PFSK-1 (cell line): ENCODE results near the gene ISLR2.

Experiments
- FOXP2 ChIP-seq: optimal IDR thresholded peaks from 2 replicates; pipeline ENCODE3; 2011; ENCODE audit warnings: borderline replicate concordance, control low read depth, inconsistent platforms; ENCODE audit not compliant: insufficient read depth; ENCODE audit errors: extremely low read length, extremely low read depth
- POLR2AphosphoS5 ChIP-seq: IDR thresholded peaks from 2 replicates; pipeline ENCODE4 v1.6.1; 2012; ENCODE audit warnings: low read depth, mild to moderate bottlenecking, control low read depth, low read length, moderate library complexity
- REST ChIP-seq, 2 experiments: IDR thresholded peaks; 2 replicates each; pipeline versions ENCODE4 v1.6.1 to v1.8.0; 2011 to 2012; ENCODE audit warnings: low read depth in 2 of 2, low read length in 2 of 2, control low read depth in 1 of 2, inconsistent platforms in 1 of 2, mild to moderate bottlenecking in 1 of 2, moderate library complexity in 1 of 2; ENCODE audit not compliant: insufficient read depth in 1 of 2
- SIN3A ChIP-seq: IDR thresholded peaks from 2 replicates; pipeline ENCODE4 v1.6.1; 2012; ENCODE audit warnings: mild to moderate bottlenecking, low read length, moderate library complexity, borderline replicate concordance; ENCODE audit not compliant: insufficient read depth
- TAF1 ChIP-seq: IDR thresholded peaks from 2 replicates; pipeline ENCODE4 v1.6.1; 2012; ENCODE audit warnings: low read length, control low read depth, borderline replicate concordance; ENCODE audit not compliant: insufficient read depth

ISLR2 gene

GRCh38 chr15:74175271-74176191 is 45.1 kb downstream of the ISLR2 start:
- TF ChIP-seq TAF1 (no peak), POLR2AphosphoS5 (no peak), SIN3A (no peak), FOXP2 (no peak), REST (IDR thresholded peaks at IDR 0.05; ENCODE audit: insufficient read depth in 1 of 2, low read depth in 2 of 2, low read length in 2 of 2) (no peak)

- no peak for TF ChIP-seq REST (IDR thresholded peaks at IDR 0.05; ENCODE audit: insufficient read depth in 1 of 2, low read depth in 2 of 2, low read length in 2 of 2)
- no peak for TF ChIP-seq POLR2AphosphoS5
- no peak for TF ChIP-seq FOXP2
- TF ChIP-seq SIN3A = no peak
- TF ChIP-seq TAF1 = no peak
Measured at GRCh38 chr15:74176262-74177214, 46.2 kb downstream of the ISLR2 start.

- no peak for TF ChIP-seq FOXP2
- TF ChIP-seq TAF1 = no peak
- TF ChIP-seq POLR2AphosphoS5 = no peak
- TF ChIP-seq SIN3A = no peak
- TF ChIP-seq REST (IDR thresholded peaks at IDR 0.05; ENCODE audit: insufficient read depth in 1 of 2, low read depth in 2 of 2, low read length in 2 of 2) = no peak
Measured at GRCh38 chr15:74178326-74179100, 48.1 kb downstream of the ISLR2 start.

- TF ChIP-seq SIN3A = no peak
- no peak for TF ChIP-seq POLR2AphosphoS5
- TF ChIP-seq TAF1 = no peak
- 0 out of 4 replicates have a peak, but pooled peaks of 1 of the 2 experiments have one; percentile 29 for TF ChIP-seq REST (IDR thresholded peaks at IDR 0.05; ENCODE audit: insufficient read depth in 1 of 2, low read depth in 2 of 2, low read length in 2 of 2)
Measured at GRCh38 chr15:74179101-74179841, 48.9 kb downstream of the ISLR2 start.
